LNCaP clone FGC (cell line): ENCODE data around the gene TBCCD1.

ENCODE experiments used
- DNase-seq: peaks from one replicate; pipeline ENCODE4 v3.0.0-alpha.2; 2011; ENCODE audit warnings: low read depth
- H3K4me3 ChIP-seq: 2 replicates; pipeline ENCODE4 v1.5.1; 2011; ENCODE audit warnings: mild to moderate bottlenecking, low read depth, low read length, control low read depth
- CTCF ChIP-seq: IDR thresholded peaks from 2 replicates; pipeline ENCODE4 v1.5.1; 2012; ENCODE audit warnings: mild to moderate bottlenecking; ENCODE audit not compliant: control insufficient read depth, insufficient read depth; ENCODE audit errors: extremely low read depth

The TBCCD1 gene

GRCh38 chr3:186514296-186515002 is 52.7 kb downstream of the TBCCD1 start:
- H3K4me3 ChIP-seq: no peak overlapping the region
- no peak for DNase-seq
- peak; percentile 26; the same call in 1 of the 2 replicates for TF ChIP-seq CTCF

DNA sequence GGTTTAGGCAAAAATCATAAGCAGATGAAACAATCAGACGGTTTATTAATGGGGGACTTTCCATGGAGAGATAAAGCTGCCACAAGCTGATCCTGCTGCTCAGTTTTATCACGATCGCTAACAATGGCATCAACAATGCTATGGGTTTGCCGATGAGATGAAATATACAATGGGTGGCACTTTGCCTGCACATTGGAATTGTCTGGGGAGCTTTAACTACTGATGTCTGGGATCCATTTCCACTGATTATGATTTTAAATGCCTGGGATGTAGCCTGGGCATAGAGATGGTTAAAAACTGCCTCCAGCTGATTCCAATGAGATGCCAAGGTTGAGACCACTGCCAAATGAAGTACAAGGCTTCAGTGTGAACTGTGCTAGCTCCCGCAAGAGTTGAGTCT is 53.8 kb downstream of the TBCCD1 start:
- no peak for TF ChIP-seq CTCF
- H3K4me3 ChIP-seq: no peak overlapping the region
- no peak for DNase-seq

GRCh38 chr3:186512570-186513302 is 54.4 kb downstream of the TBCCD1 start:
- DNase-seq: no peak
- no peak for TF ChIP-seq CTCF

DNA sequence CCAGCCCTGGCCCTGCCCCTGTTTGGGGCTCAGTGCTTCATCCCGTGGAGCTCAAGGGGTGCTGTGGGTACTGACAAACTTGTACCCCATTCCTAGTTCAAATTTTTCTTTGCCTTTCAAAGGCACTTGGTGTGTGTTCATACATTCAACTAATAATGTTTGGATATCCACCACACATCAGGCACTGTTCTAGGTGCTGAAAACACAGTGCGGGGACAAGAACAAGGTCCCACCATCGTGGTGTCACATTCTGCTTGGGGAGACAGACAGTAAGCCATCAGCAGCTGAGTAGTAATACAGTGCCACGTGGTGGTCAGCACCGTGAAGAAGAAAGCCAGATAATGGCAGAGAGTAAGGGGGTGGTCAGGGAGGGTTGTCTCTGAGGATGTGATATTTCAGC is 55.4 kb downstream of the TBCCD1 start:
- H3K4me3 ChIP-seq: no peak overlapping the region
- no peak for DNase-seq
- TF ChIP-seq CTCF: no peak

More at GRCh38 chr3:186512570-186513302, 54.4 kb downstream of the TBCCD1 start:
- H3K4me3 ChIP-seq: no peak overlapping the region

GRCh38 chr3:186511245-186511644 is 55.9 kb downstream of the TBCCD1 start:
- TF ChIP-seq CTCF: no peak
- no peak overlapping the region for H3K4me3 ChIP-seq
- DNase-seq: no peak

DNA sequence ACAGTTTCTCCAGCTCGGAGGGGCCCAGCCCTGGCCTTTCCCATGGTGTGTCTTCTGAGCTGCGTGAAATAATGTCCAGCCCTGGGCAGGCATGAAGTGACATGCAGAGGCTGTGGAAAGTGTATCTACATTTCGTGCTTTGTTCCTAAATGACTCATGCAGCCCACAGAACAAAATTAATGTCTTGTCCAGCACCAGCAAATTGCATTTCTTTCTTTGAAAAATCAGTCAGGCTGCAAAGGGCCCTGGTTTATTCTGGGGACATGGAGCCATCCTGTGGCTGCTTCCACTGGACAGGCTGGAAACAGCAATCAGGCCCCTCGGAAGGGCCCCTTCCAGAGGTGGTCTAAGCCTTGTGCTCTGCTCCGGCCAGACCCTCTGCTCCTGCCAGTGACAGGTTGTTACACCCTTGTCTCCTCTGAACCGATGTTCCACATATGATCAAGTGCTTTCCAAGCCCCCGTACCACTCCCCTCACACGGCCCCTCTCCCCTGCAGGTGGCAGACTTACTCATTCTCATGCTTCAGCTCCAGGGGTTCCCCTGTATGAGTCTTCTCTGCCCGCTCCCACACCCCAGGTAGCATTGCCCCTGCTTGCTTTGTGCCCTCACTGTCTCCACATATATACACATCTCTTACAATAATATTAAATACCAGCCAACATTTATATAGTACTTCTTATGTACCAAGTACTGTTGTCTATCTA is 56.6 kb downstream of the TBCCD1 start:
- DNase-seq: no peak
- TF ChIP-seq CTCF: no peak
- no peak overlapping the region for H3K4me3 ChIP-seq
